ENCODE measurements around the gene LUZP1.

Gene LUZP1

DNA sequence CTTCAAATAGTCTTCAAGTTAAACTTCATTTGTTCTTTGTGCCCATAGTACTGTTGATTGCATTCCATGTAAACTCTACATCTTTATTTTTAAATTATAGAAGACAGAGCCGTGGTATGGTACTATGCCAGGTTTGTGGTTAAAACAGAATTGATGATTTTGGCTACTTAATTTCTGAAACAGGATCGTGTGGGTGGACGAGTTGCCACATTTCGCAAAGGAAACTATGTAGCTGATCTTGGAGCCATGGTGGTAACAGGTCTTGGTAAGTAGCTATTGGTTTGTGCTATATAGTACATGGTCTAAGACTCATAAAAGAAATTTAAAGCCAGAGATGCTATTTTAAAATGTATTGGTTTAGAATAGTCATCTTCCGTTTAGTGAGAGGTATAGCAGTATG is 111.4 kb downstream of the LUZP1 start:
- TF ChIP-seq TCF12 (IDR thresholded peaks at IDR 0.05; ENCODE audit: low read depth) (no peak), RAD21 (IDR thresholded peaks at IDR 0.05; ENCODE audit: low read depth) (no peak), FOXM1 (IDR thresholded peaks at IDR 0.05; ENCODE audit: borderline replicate concordance, low read depth) (no peak), NFIC (IDR thresholded peaks at IDR 0.05) (no peak), EGR1 (IDR thresholded peaks at IDR 0.05) (no peak), ZBTB7A (IDR thresholded peaks at IDR 0.05; ENCODE audit: low read depth) (no peak), CEBPB (IDR thresholded peaks at IDR 0.05) (no peak), YY1 (IDR thresholded peaks at IDR 0.05; ENCODE audit: low read depth) (no peak), EP300 (IDR thresholded peaks at IDR 0.05; ENCODE audit: borderline replicate concordance) (no peak)

DNA sequence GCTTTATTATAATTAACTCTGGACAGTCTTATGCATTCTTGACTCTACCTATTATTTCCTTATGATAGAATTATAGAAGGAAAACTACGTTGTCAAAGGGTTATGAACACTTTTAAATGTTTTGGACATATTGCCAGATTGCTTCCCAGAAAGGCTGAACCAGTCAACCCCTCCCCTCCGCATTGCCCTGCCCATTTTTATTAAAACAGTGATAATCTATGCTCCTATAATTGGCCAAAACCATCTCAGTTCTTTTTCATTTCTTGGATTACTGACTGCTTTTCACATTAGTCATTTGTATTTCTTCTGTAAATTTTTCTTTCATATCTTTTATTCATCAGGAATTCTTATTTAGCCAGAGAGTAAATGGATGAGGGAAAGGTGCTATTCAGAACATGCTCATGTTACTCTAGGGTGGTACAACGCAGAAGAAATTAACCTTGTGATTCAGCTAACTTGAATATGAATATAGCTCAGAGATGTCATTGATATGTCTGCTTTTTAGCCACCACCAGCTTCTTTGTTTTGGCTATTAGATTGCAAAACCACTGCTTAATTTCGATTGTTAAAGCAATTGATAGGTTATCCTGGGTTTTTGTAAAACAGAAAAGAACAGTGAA is 117.3 kb downstream of the LUZP1 start:
- TF ChIP-seq, protein P1, sequence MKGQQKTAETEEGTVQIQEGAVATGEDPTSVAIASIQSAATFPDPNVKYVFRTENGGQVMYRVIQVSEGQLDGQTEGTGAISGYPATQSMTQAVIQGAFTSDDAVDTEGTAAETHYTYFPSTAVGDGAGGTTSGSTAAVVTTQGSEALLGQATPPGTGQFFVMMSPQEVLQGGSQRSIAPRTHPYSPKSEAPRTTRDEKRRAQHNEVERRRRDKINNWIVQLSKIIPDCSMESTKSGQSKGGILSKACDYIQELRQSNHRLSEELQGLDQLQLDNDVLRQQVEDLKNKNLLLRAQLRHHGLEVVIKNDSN (IDR thresholded peaks at IDR 0.05): no peak
- TF ChIP-seq FOXM1 (IDR thresholded peaks at IDR 0.05; ENCODE audit: borderline replicate concordance, low read depth) (no peak), ZBTB7A (IDR thresholded peaks at IDR 0.05; ENCODE audit: low read depth) (no peak), NFIC (IDR thresholded peaks at IDR 0.05) (no peak), YY1 (IDR thresholded peaks at IDR 0.05; ENCODE audit: low read depth) (no peak), EGR1 (IDR thresholded peaks at IDR 0.05) (no peak), RAD21 (IDR thresholded peaks at IDR 0.05; ENCODE audit: low read depth) (no peak), TAF1 (IDR thresholded peaks at IDR 0.05; ENCODE audit: low read depth) (no peak), CREB1 (IDR thresholded peaks at IDR 0.05; ENCODE audit: low read depth) (no peak), CEBPB (IDR thresholded peaks at IDR 0.05) (no peak), TCF12 (IDR thresholded peaks at IDR 0.05; ENCODE audit: low read depth) (no peak), TEAD4 (IDR thresholded peaks at IDR 0.05) (no peak)
- TF ChIP-seq, protein P2, sequence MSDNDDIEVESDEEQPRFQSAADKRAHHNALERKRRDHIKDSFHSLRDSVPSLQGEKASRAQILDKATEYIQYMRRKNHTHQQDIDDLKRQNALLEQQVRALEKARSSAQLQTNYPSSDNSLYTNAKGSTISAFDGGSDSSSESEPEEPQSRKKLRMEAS (IDR thresholded peaks at IDR 0.05): no peak
- TF ChIP-seq, protein P3, sequence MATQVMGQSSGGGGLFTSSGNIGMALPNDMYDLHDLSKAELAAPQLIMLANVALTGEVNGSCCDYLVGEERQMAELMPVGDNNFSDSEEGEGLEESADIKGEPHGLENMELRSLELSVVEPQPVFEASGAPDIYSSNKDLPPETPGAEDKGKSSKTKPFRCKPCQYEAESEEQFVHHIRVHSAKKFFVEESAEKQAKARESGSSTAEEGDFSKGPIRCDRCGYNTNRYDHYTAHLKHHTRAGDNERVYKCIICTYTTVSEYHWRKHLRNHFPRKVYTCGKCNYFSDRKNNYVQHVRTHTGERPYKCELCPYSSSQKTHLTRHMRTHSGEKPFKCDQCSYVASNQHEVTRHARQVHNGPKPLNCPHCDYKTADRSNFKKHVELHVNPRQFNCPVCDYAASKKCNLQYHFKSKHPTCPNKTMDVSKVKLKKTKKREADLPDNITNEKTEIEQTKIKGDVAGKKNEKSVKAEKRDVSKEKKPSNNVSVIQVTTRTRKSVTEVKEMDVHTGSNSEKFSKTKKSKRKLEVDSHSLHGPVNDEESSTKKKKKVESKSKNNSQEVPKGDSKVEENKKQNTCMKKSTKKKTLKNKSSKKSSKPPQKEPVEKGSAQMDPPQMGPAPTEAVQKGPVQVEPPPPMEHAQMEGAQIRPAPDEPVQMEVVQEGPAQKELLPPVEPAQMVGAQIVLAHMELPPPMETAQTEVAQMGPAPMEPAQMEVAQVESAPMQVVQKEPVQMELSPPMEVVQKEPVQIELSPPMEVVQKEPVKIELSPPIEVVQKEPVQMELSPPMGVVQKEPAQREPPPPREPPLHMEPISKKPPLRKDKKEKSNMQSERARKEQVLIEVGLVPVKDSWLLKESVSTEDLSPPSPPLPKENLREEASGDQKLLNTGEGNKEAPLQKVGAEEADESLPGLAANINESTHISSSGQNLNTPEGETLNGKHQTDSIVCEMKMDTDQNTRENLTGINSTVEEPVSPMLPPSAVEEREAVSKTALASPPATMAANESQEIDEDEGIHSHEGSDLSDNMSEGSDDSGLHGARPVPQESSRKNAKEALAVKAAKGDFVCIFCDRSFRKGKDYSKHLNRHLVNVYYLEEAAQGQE (IDR thresholded peaks at IDR 0.05; ENCODE audit: low read depth): no peak

DNA sequence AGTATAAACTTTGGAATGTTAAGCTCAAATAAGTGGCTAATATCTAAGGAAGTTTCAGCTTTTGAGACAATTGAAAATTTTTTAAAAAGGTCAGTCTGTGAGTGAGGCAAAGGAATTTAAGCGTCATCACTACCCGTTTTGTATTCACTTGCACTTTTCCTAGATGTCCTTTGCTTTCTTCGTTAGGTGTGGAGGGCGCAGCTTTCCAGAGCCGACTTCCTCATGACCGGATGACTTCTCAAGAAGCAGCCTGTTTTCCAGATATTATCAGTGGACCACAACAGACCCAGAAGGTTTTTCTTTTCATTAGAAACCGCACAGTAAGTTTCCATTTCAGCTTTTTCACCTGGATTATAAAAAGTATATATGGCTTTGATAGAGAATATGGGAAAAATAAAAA is 118.5 kb downstream of the LUZP1 start:
- no peak for TF ChIP-seq EGR1 (IDR thresholded peaks at IDR 0.05)
- TF ChIP-seq RAD21 (IDR thresholded peaks at IDR 0.05; ENCODE audit: low read depth): no peak
- no peak for TF ChIP-seq FOXM1 (IDR thresholded peaks at IDR 0.05; ENCODE audit: borderline replicate concordance, low read depth)
- TF ChIP-seq, protein P1 (IDR thresholded peaks at IDR 0.05): no peak
- no peak for TF ChIP-seq TAF1 (IDR thresholded peaks at IDR 0.05; ENCODE audit: low read depth)
- no peak for TF ChIP-seq TCF12 (IDR thresholded peaks at IDR 0.05; ENCODE audit: low read depth)
- no peak for TF ChIP-seq CEBPB (IDR thresholded peaks at IDR 0.05)
- no peak for TF ChIP-seq TEAD4 (IDR thresholded peaks at IDR 0.05)
- no peak for TF ChIP-seq ZBTB7A (IDR thresholded peaks at IDR 0.05; ENCODE audit: low read depth)
- TF ChIP-seq, protein P3 (IDR thresholded peaks at IDR 0.05; ENCODE audit: low read depth): no peak
- no peak for TF ChIP-seq YY1 (IDR thresholded peaks at IDR 0.05; ENCODE audit: low read depth)
- no peak for TF ChIP-seq EP300 (IDR thresholded peaks at IDR 0.05; ENCODE audit: borderline replicate concordance)
- TF ChIP-seq CREB1 (IDR thresholded peaks at IDR 0.05; ENCODE audit: low read depth): no peak
- TF ChIP-seq NFIC (IDR thresholded peaks at IDR 0.05): no peak
- TF ChIP-seq, protein P2 (IDR thresholded peaks at IDR 0.05): no peak

DNA sequence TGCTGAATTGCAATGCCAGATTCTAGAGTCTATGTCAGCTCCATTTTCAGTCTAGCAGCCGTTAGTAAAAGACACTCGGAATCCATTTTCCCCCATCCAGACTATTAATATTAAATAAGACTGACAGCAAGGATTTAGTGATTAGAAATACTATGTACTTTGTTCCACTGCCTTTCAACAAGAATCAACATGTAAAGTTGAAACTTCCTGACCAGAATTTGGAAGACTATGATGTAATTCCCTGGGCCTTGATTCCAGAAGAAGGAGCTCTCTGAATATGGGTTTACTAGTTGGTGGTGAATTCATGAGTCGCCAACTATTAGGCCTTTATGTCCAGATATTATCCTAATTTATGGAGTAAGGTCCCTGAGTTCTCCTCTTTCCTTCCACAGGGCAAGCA is 124.6 kb downstream of the LUZP1 start:
- no peak for TF ChIP-seq CREB1 (IDR thresholded peaks at IDR 0.05; ENCODE audit: low read depth)
- no peak for TF ChIP-seq FOXM1 (IDR thresholded peaks at IDR 0.05; ENCODE audit: borderline replicate concordance, low read depth)
- TF ChIP-seq EP300 (IDR thresholded peaks at IDR 0.05; ENCODE audit: borderline replicate concordance): no peak
- TF ChIP-seq, protein P3 (IDR thresholded peaks at IDR 0.05; ENCODE audit: low read depth): no peak
- TF ChIP-seq, protein P1 (IDR thresholded peaks at IDR 0.05): no peak
- TF ChIP-seq EGR1 (IDR thresholded peaks at IDR 0.05): no peak
- TF ChIP-seq, protein P2 (IDR thresholded peaks at IDR 0.05): no peak
- TF ChIP-seq TAF1 (IDR thresholded peaks at IDR 0.05; ENCODE audit: low read depth): no peak
- no peak for TF ChIP-seq TEAD4 (IDR thresholded peaks at IDR 0.05)
- no peak for TF ChIP-seq ZBTB7A (IDR thresholded peaks at IDR 0.05; ENCODE audit: low read depth)
- TF ChIP-seq RAD21 (IDR thresholded peaks at IDR 0.05; ENCODE audit: low read depth): no peak
- TF ChIP-seq CEBPB (IDR thresholded peaks at IDR 0.05): no peak
- TF ChIP-seq TCF12 (IDR thresholded peaks at IDR 0.05; ENCODE audit: low read depth): no peak
- no peak for TF ChIP-seq NFIC (IDR thresholded peaks at IDR 0.05)
- no peak for TF ChIP-seq YY1 (IDR thresholded peaks at IDR 0.05; ENCODE audit: low read depth)
